GM12891 (cell line): ENCODE results near the gene ARMCX6.

Source experiments
- PAX5 ChIP-seq: IDR thresholded peaks from 2 replicates; pipeline ENCODE4 v1.6.1; 2011; ENCODE audit warnings: low read length, moderate library complexity, mild to moderate bottlenecking; ENCODE audit not compliant: insufficient read depth, severe bottlenecking
- POLR2A ChIP-seq: IDR thresholded peaks from 2 replicates; pipeline ENCODE4 v1.6.1; 2011; ENCODE audit warnings: low read depth, low read length, control low read depth
- POLR2AphosphoS5 ChIP-seq: IDR thresholded peaks from 2 replicates; pipeline ENCODE4 v1.6.1; 2011; ENCODE audit warnings: low read depth, low read length, control low read depth
- SPI1 ChIP-seq: IDR thresholded peaks from 2 replicates; pipeline ENCODE4 v1.6.1; 2011; ENCODE audit warnings: low read depth, low read length, control low read depth
- TAF1 ChIP-seq: IDR thresholded peaks from 2 replicates; pipeline ENCODE4 v1.6.1; 2011; ENCODE audit warnings: low read depth, low read length, control low read depth

DNA sequence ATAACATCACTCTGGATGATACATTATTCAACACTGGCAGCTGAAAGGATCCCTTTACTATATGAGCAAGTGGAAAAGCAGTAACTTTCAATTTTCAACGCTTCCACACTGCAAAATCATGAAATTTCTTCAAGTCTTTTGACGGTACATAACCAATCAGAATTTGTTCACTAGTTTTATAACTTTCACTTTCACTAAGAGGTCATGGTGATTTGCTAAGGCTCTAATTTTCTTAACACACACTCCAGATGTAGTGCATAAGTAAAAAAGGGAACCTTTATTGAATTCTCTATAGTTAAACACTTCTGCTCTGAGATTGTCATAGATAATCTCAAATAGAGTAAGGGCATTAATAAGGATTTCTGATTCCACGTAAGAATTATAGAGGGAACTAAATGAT is 37.7 kb upstream of the ARMCX6 start:
- TF ChIP-seq POLR2A (no peak), POLR2AphosphoS5 (no peak), TAF1 (no peak), PAX5 (no peak), SPI1 (no peak)
